Measurements from ENCODE around the gene ZNFX1.
"Not testable (repeated sequence)": the region's sequence is repeated elsewhere in the genome, so short reads cannot be mapped to it uniquely, and the experiment has no call there.

ZNFX1 gene

GRCh38 chr20:49225896-49226295 lies 52.0 kb downstream of the ZNFX1 start:
- no peak overlapping the region for H3K4me3 ChIP-seq (ENCODE audit: low read length)
- DNase-seq (ENCODE audit: low read depth, low spot score) = no peak

GRCh38 chr20:49219924-49220831 lies 57.7 kb downstream of the ZNFX1 start:
- peak overlapping the region; percentile 81 for H3K4me3 ChIP-seq (ENCODE audit: low read length)
- no peak for DNase-seq (ENCODE audit: low read depth, low spot score)

- peak within 1 kb of the TSS; percentile 81 for H3K4me3 ChIP-seq (ENCODE audit: low read length)
- peak; percentile 98 for DNase-seq (ENCODE audit: low read depth, low spot score)
Measured at GRCh38 chr20:49219091-49219923, 58.5 kb downstream of the ZNFX1 start, which contains the start of gene DDX27. Gene DDX27, plus strand, starts transcription at chr20:49219416. Its CDS starts 33 bp downstream, at chr20:49219449.

GRCh38 chr20:49218739-49219090 lies 59.1 kb downstream of the ZNFX1 start:
- peak overlapping the region; percentile 81 for H3K4me3 ChIP-seq (ENCODE audit: low read length)
- not testable (repeated sequence) for DNase-seq (ENCODE audit: low read depth, low spot score)

- DNase-seq (ENCODE audit: low read depth, low spot score) = peak; percentile 88
- H3K4me3 ChIP-seq (ENCODE audit: low read length) = peak overlapping the region; percentile 36
Measured at GRCh38 chr20:49216991-49217578, 60.8 kb downstream of the ZNFX1 start.

- no peak overlapping the region for H3K4me3 ChIP-seq (ENCODE audit: low read length)
- no peak for DNase-seq (ENCODE audit: low read depth, low spot score)
Measured at GRCh38 chr20:49215232-49215631, 62.6 kb downstream of the ZNFX1 start.

- H3K4me3 ChIP-seq (ENCODE audit: low read length) = no peak overlapping the region
- no peak for DNase-seq (ENCODE audit: low read depth, low spot score)
Measured at GRCh38 chr20:49214571-49214970, 63.3 kb downstream of the ZNFX1 start.

- no peak for DNase-seq (ENCODE audit: low read depth, low spot score)
- no peak overlapping the region for H3K4me3 ChIP-seq (ENCODE audit: low read length)
Measured at GRCh38 chr20:49210757-49211110, 67.1 kb downstream of the ZNFX1 start.

- H3K4me3 ChIP-seq (ENCODE audit: low read length) = no peak overlapping the region
Measured at GRCh38 chr20:49210101-49210756, 67.6 kb downstream of the ZNFX1 start.

GRCh38 chr20:49207076-49207475 lies 70.8 kb downstream of the ZNFX1 start:
- H3K4me3 ChIP-seq (ENCODE audit: low read length) = no peak overlapping the region
- no peak for DNase-seq (ENCODE audit: low read depth, low spot score)

More at GRCh38 chr20:49210101-49210756, 67.6 kb downstream of the ZNFX1 start:
- DNase-seq (ENCODE audit: low read depth, low spot score) = no peak

- no peak for DNase-seq (ENCODE audit: low read depth, low spot score)
- no peak overlapping the region for H3K4me3 ChIP-seq (ENCODE audit: low read length)
Measured at GRCh38 chr20:49203746-49204145, 74.1 kb downstream of the ZNFX1 start.

GRCh38 chr20:49203011-49203410 lies 74.8 kb downstream of the ZNFX1 start:
- no peak overlapping the region for H3K4me3 ChIP-seq (ENCODE audit: low read length)
- no peak for DNase-seq (ENCODE audit: low read depth, low spot score)

- no peak overlapping the region for H3K4me3 ChIP-seq (ENCODE audit: low read length)
- no peak for DNase-seq (ENCODE audit: low read depth, low spot score)
Measured at GRCh38 chr20:49199729-49200293, 78.0 kb downstream of the ZNFX1 start.

- H3K4me3 ChIP-seq (ENCODE audit: low read length); DNase-seq (ENCODE audit: low read depth, low spot score): not testable (repeated sequence)
Measured at GRCh38 chr20:49192944-49193518, 84.8 kb downstream of the ZNFX1 start.

Data from Jurkat, Clone E6-1 (cell line).